HCT116 (cell line): ENCODE data around the gene RAB3GAP1. TPM values are rescaled to one million over a fixed set of nuclear protein-coding genes. Genes with fewer than 3 reads are reported as not detected.

Experiments
- ATAC-seq: fragments of 200-7000 bp; cut with Tn5 transposase; 2 replicates; pipeline ENCODE4 v1.9.1; 2020; ENCODE audit warnings: mild to moderate bottlenecking, moderate library complexity
- BruUV-seq: library from RNA; stranded (reverse); fragments of 400-500 nt; replicated peaks from 2 replicates; lab custom pipeline; 2021; lab: Mats Ljungman, UMichigan
- CTCF ChIA-PET: fragments of 300-600 bp; sonication (Branson Sonifier 250); formaldehyde crosslinking; loops from one replicate; lab custom pipeline; 2021; ENCODE audit warnings: antibody characterized with exemption; lab: Charles Lee
- POLR2A ChIA-PET: fragments of 300-600, 350-600 bp; sonication (Branson Sonifier 250); formaldehyde crosslinking; loops from one replicate; lab custom pipeline; 2021; ENCODE audit warnings: antibody characterized with exemption; lab: Charles Lee
- RAD21 ChIA-PET, 2 experiments: fragments of 300-600 bp; sonication (Branson Sonifier 250); formaldehyde crosslinking; loops; one replicate each; lab custom pipeline; 2023; ENCODE audit warnings: low total read pairs in 2 of 2; ENCODE audit not compliant: uncharacterized antibody in 2 of 2, unreplicated experiment in 2 of 2, low non-redundant PET in 1 of 2; lab: Charles Lee
- DNase-seq: peaks from one replicate; pipeline ENCODE4 v3.0.0-alpha.2; 2010; ENCODE audit warnings: low read depth, low spot score
- H2AFZ ChIP-seq: fragments of 200-600 bp; shearing (Covaris generic), sonication (generic); 2 replicates; pipeline ENCODE4 v1.6.1; 2017; ENCODE audit warnings: low read depth, mixed run types, mixed read lengths, antibody characterized with exemption, low read length; ENCODE audit not compliant: poor library complexity, severe bottlenecking
- H3K27ac ChIP-seq: 2 replicates; pipeline ENCODE4 v1.5.1; 2012; ENCODE audit warnings: low read depth, low read length
- H3K27me3 ChIP-seq: fragments of 200-600 bp; sonication (generic); 2 replicates; pipeline ENCODE4 v1.6.1; 2016; ENCODE audit warnings: mixed run types, low read length, mixed read lengths; ENCODE audit not compliant: insufficient read depth
- H3K36me3 ChIP-seq, 2 experiments: fragments of 200-500 bp in 1 of 2; fragments of 200-600 bp in 1 of 2; sonication (Bioruptor generic) in 1 of 2; sonication (generic) in 1 of 2; 2 replicates each; pipeline versions ENCODE4 v1.5.1 to v1.6.1; 2014 to 2016; ENCODE audit warnings: low read length in 2 of 2, inconsistent platforms in 1 of 2, mixed read lengths in 1 of 2, mixed run types in 1 of 2; ENCODE audit not compliant: insufficient read depth in 2 of 2, control insufficient read depth in 1 of 2
- H3K4me1 ChIP-seq, 2 experiments: fragments of 200-600 bp in 1 of 2; sonication (generic) in 1 of 2; 2 replicates each; pipeline versions ENCODE4 v1.5.1 to v1.6.1; 2012 to 2017; ENCODE audit warnings: low read length in 2 of 2, inconsistent platforms in 1 of 2, mild to moderate bottlenecking in 1 of 2, mixed read lengths in 1 of 2, mixed run types in 1 of 2, moderate library complexity in 1 of 2; ENCODE audit not compliant: insufficient read depth in 2 of 2, control insufficient read depth in 1 of 2
- H3K4me2 ChIP-seq: fragments of 200-600 bp; sonication (generic); 2 replicates; pipeline ENCODE4 v1.6.1; 2017; ENCODE audit warnings: mixed run types, low read length, mixed read lengths
- H3K4me3 ChIP-seq, 2 experiments: fragments of 200-600 bp in 1 of 2; sonication (generic) in 1 of 2; replicated peaks in 1 of 2; 2 replicates each; pipeline ENCODE4 v1.5.1; 2011 to 2016; ENCODE audit warnings: low read length in 2 of 2, control low read depth in 1 of 2, low read depth in 1 of 2, mild to moderate bottlenecking in 1 of 2, mixed read lengths in 1 of 2, mixed run types in 1 of 2
- H3K79me2 ChIP-seq: fragments of 200-600 bp; sonication (generic); 2 replicates; pipeline ENCODE4 v1.6.1; 2017; ENCODE audit warnings: mild to moderate bottlenecking, mixed run types, low read length, moderate library complexity, mixed read lengths; ENCODE audit not compliant: insufficient read depth
- H3K9ac ChIP-seq: fragments of 200-600 bp; sonication (generic); 2 replicates; pipeline ENCODE4 v1.6.1; 2016; ENCODE audit warnings: low read length, mixed read lengths
- H3K9me2 ChIP-seq: fragments of 200-600 bp; sonication (generic), shearing (Covaris generic); 2 replicates; pipeline ENCODE4 v1.6.1; 2017; ENCODE audit warnings: mixed run types, mild to moderate bottlenecking, moderate library complexity; ENCODE audit not compliant: insufficient read depth
- H3K9me3 ChIP-seq, 2 experiments: fragments of 200-500 bp in 1 of 2; fragments of 200-600 bp in 1 of 2; sonication (Bioruptor generic) in 1 of 2; sonication (generic) in 1 of 2; 2 replicates each; pipeline ENCODE4 v1.6.1; 2014 to 2017; ENCODE audit warnings: low read length in 2 of 2, mixed read lengths in 2 of 2, inconsistent platforms in 1 of 2, low read depth in 1 of 2, mild to moderate bottlenecking in 1 of 2, mixed run types in 1 of 2, moderate library complexity in 1 of 2; ENCODE audit not compliant: control insufficient read depth in 1 of 2, insufficient read depth in 1 of 2
- H4K20me1 ChIP-seq: fragments of 200-600 bp; sonication (generic), shearing (Covaris generic); 2 replicates; pipeline ENCODE4 v1.6.1; 2017; ENCODE audit warnings: mixed run types, mild to moderate bottlenecking, moderate library complexity; ENCODE audit not compliant: insufficient read depth
- CBX3 ChIP-seq: IDR thresholded peaks from 2 replicates; pipeline ENCODE4 v1.6.1; 2012; ENCODE audit warnings: low read depth
- ELF1 ChIP-seq: IDR thresholded peaks from 2 replicates; pipeline ENCODE4 v1.6.1; 2012; ENCODE audit warnings: low read depth, borderline replicate concordance
- FOSL1 ChIP-seq: IDR thresholded peaks from 2 replicates; pipeline ENCODE4 v1.6.1; 2012; ENCODE audit warnings: low read depth
- POLR2A ChIP-seq: IDR thresholded peaks from 2 replicates; pipeline ENCODE4 v1.7.0; 2011; ENCODE audit warnings: borderline replicate concordance; ENCODE audit not compliant: insufficient read depth, insufficient read length; ENCODE audit errors: extremely low read depth
- RAD21 ChIP-seq: IDR thresholded peaks from 2 replicates; pipeline ENCODE4 v1.6.1; 2012; ENCODE audit warnings: low read depth, mild to moderate bottlenecking
- SP1 ChIP-seq: IDR thresholded peaks from 2 replicates; pipeline ENCODE4 v1.6.1; 2012; ENCODE audit warnings: low read depth
- YY1 ChIP-seq: IDR thresholded peaks from 2 replicates; pipeline ENCODE4 v1.6.1; 2011; ENCODE audit warnings: low read length, low read depth, moderate library complexity, mild to moderate bottlenecking; ENCODE audit not compliant: insufficient replicate concordance; ENCODE audit errors: extremely low read depth
- ZFX ChIP-seq: fragments of 450-650 bp; IDR thresholded peaks from 2 replicates; pipeline ENCODE4 v1.6.1; 2017
- ZNF274 ChIP-seq: fragments of 200-500 bp; sonication (Bioruptor generic); IDR thresholded peaks from 2 replicates; pipeline ENCODE4 v1.6.1; 2014; ENCODE audit warnings: mild to moderate bottlenecking, low read depth, low read length, inconsistent platforms
- intact Hi-C: fragments of 100-400 bp; cut with micrococcal nuclease; formaldehyde crosslinking; loops from 2 replicates; pipeline ENCODE4 v1.10.0; 2022
- total RNA-seq: library from RNA; stranded (reverse); gene quantifications from one replicate; pipeline ENCODE4 v1.2.1, GENCODE V29; 2021; ENCODE audit not compliant: unreplicated experiment
- TF ChIP-seq, protein P1 (sequence below): IDR thresholded peaks from 2 replicates; pipeline ENCODE4 v1.6.1; 2011; ENCODE audit warnings: mild to moderate bottlenecking, low read length, moderate library complexity; ENCODE audit not compliant: insufficient replicate concordance; ENCODE audit errors: extremely low read depth
- TF ChIP-seq, protein P2 (sequence below), 3 experiments: fragments of 200-600 bp in 1 of 3; sonication (generic) in 1 of 3; IDR thresholded peaks in 2 of 3; conservative IDR thresholded peaks in 1 of 3; 2 replicates each; pipeline ENCODE4 v1.5.1; 2012 to 2017; ENCODE audit warnings: low read depth in 2 of 3, low read length in 2 of 3, antibody characterized with exemption in 1 of 3, borderline replicate concordance in 1 of 3, control low read depth in 1 of 3, mild to moderate bottlenecking in 1 of 3, mixed read lengths in 1 of 3, mixed run types in 1 of 3, moderate library complexity in 1 of 3; ENCODE audit not compliant: insufficient read depth in 1 of 3

The RAB3GAP1 gene
- total RNA-seq, 1 experiment from 2014 or later: 38.5 TPM

DNA sequence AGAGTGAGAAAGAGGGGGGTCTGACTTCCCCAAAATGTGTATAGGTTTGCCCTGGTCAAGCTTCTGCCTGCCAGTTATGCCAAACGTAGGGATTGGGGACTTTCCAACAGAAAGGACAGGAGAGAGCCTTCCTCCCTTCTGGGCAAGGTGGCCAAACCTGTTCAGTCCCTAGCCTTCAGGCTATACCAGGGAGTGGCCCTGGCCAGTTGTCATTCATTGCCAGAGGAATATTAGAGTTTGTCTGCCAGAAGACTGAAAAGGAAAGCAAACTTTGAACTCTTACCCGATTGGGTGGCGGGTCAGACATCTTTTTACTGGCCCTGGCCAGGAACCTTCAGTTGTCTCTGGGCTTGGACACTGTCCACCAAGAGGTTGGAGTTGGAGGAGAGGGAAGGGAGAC, 22.1 kb downstream of the RAB3GAP1 start (continued):
- TF ChIP-seq FOSL1 (no peak), ZNF274 (no peak)
- TF ChIP-seq, all 23 proteins: peak for 0

DNA sequence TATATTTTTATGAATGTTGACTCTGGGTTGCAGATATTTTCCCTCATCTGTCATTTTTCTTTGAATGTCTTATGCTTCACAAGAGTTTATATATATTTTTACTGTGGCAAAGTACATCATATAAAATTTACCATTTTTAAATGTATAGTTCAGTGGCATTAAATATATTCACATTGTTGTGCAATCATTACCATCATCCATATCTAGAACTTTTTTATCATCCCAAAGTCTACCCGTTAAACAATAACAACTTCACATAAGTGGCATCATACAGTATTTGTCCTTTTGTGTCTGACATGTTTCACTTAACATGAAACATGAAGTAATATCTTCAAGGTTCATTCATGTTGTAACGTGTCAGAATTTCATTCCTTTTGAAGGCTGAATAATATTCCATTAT, 24.5 kb downstream of the RAB3GAP1 start:
- Histone ChIP-seq H4K20me1 (no peaks in the 10 kb centered on the region), H3K9ac (no peak overlapping the region), H3K4me2 (no peak overlapping the region), H3K36me3 (peaks cover 0 to 6% of the 10 kb centered on the region in 2 experiments; a peak in 1 of 4 replicates), H3K4me3 (no peak overlapping the region), H3K9me3 (peaks cover 18 to 24% of the 10 kb centered on the region in 2 experiments; a peak in 3 of 4 replicates), H2AFZ (no peak overlapping the region), H3K4me1 (no peaks in the 10 kb centered on the region), H3K9me2 (no peaks in the 10 kb centered on the region), H3K27me3 (no peaks in the 10 kb centered on the region), H3K27ac (no peak overlapping the region), H3K79me2 (peaks cover 55% of the 10 kb centered on the region)
- CTCF ChIA-PET: no interaction called here
- ATAC-seq (no peak), DNase-seq (no peak)
- TF ChIP-seq ELF1: no peak
- TF ChIP-seq ZFX: no peak
- TF ChIP-seq POLR2A: no peak
- TF ChIP-seq, protein P1, sequence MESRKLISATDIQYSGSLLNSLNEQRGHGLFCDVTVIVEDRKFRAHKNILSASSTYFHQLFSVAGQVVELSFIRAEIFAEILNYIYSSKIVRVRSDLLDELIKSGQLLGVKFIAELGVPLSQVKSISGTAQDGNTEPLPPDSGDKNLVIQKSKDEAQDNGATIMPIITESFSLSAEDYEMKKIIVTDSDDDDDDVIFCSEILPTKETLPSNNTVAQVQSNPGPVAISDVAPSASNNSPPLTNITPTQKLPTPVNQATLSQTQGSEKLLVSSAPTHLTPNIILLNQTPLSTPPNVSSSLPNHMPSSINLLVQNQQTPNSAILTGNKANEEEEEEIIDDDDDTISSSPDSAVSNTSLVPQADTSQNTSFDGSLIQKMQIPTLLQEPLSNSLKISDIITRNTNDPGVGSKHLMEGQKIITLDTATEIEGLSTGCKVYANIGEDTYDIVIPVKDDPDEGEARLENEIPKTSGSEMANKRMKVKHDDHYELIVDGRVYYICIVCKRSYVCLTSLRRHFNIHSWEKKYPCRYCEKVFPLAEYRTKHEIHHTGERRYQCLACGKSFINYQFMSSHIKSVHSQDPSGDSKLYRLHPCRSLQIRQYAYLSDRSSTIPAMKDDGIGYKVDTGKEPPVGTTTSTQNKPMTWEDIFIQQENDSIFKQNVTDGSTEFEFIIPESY: no peak
- intact Hi-C loops: no loop called here
- RAD21 ChIA-PET: no interaction called here
- POLR2A ChIA-PET: no interaction called here
- no TSS peak for BruUV-seq

DNA sequence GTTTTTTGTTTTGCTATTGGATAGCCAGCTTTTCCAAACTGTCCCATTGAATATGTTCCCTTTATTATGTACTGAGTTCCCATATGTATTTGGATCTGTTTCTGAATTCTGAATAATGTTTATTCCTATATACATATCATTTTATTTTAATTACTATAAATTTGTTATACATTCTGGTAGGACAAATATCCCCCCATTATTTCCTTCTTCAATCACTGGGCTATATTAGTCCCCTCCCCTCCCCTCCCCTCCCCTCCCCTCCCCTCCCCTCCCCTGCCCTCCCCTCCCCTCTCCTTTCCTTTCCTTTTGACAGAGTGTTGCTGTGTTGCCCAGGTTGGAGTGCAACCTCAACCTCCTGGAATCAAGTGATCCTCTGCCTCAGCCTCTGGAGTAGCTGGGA, 26.3 kb downstream of the RAB3GAP1 start:
- no peak overlapping the region for H3K4me3 ChIP-seq
- H2AFZ ChIP-seq: no peak overlapping the region
- H3K79me2 ChIP-seq: peaks cover 50% of the 10 kb centered on the region
- no peak overlapping the region for H3K4me2 ChIP-seq
- no peak for DNase-seq
- CTCF ChIA-PET: no interaction called here
- POLR2A ChIA-PET: no interaction called here
- no peak for ATAC-seq
- peaks cover 5 to 7% of the 10 kb centered on the region in 2 experiments; a peak in 3 of 4 replicates for H3K9me3 ChIP-seq
- intact Hi-C loops: no loop called here
- RAD21 ChIA-PET: no interaction called here
- H3K4me1 ChIP-seq: no peaks in the 10 kb centered on the region
- no peak overlapping the region for H3K27ac ChIP-seq
- no TSS peak for BruUV-seq
- no peak overlapping the region for H3K9ac ChIP-seq
- no peaks in the 10 kb centered on the region for H3K9me2 ChIP-seq
- H3K27me3 ChIP-seq: no peaks in the 10 kb centered on the region
- H3K36me3 ChIP-seq: no peaks in the 10 kb centered on the region
- H4K20me1 ChIP-seq: no peaks in the 10 kb centered on the region
- TF ChIP-seq FOSL1 (no peak), CBX3 (no peak), RAD21 (no peak), ZNF274 (no peak), YY1 (no peak), SP1 (no peak), ELF1 (no peak)
- TF ChIP-seq, protein P2, sequence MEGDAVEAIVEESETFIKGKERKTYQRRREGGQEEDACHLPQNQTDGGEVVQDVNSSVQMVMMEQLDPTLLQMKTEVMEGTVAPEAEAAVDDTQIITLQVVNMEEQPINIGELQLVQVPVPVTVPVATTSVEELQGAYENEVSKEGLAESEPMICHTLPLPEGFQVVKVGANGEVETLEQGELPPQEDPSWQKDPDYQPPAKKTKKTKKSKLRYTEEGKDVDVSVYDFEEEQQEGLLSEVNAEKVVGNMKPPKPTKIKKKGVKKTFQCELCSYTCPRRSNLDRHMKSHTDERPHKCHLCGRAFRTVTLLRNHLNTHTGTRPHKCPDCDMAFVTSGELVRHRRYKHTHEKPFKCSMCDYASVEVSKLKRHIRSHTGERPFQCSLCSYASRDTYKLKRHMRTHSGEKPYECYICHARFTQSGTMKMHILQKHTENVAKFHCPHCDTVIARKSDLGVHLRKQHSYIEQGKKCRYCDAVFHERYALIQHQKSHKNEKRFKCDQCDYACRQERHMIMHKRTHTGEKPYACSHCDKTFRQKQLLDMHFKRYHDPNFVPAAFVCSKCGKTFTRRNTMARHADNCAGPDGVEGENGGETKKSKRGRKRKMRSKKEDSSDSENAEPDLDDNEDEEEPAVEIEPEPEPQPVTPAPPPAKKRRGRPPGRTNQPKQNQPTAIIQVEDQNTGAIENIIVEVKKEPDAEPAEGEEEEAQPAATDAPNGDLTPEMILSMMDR (IDR thresholded peaks at IDR 0.05 in 2 of 3, conservative IDR thresholded peaks at IDR 0.05 in 1 of 3; ENCODE audit: borderline replicate concordance in 1 of 3, insufficient read depth in 1 of 3, low read depth in 2 of 3, low read length in 2 of 3): no peak
- TF ChIP-seq, protein P1: no peak
